8988T (cell line): Measurements from ENCODE around the gene SMOC1.
"Not testable (repeated sequence)": the region's sequence is repeated elsewhere in the genome, so short reads cannot be mapped to it uniquely, and the experiment has no call there.

Experiments used
- DNase-seq: peaks from one replicate; pipeline ENCODE4 v3.0.0; 2011

SMOC1 gene

DNA sequence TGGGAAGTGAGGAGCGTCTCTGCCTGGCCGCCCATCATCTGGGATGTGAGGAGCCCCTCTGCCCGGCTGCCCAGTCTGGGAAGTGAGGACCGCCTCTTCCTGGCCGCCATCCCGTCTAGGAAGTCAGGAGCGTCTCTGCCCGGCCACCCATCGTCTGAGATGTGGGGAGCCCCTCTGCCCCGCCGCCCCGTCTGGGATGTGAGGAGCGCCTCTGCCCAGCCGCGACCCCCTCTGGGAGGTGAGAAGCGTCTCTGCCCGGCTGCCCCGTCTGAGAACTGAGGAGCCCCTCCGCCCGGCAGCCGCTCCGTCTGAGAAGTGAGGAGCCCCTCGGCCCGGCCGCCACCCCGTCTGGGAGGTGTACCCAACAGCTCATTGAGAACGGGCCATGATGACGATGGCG lies 23.8 kb downstream of the SMOC1 start:
- DNase-seq: not testable (repeated sequence)

DNA sequence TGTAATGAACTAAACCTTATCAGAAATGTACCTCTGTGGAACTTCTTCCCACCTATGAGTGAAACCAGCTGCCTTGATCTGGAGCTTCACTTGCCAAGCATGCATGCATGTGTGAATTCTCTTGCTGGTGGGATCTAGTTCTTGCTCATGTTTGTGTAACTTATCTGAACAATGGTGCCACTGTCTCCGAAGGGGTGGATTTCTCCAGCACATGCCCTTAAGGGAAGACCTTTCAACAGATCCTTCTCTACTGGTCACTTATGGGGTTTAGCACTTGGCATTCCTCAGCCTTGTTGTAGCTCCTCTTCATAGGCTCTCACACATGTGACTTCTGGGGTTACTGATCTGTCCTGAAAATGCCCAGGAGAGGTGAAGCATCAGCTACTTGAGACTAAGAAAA lies 25.0 kb downstream of the SMOC1 start:
- no peak for DNase-seq

- no peak for DNase-seq
Measured at GRCh38 chr14:69906201-69906600, 27.0 kb downstream of the SMOC1 start.

GRCh38 chr14:69909826-69910550 lies 30.8 kb downstream of the SMOC1 start:
- DNase-seq: no peak

GRCh38 chr14:69910871-69911270 lies 31.7 kb downstream of the SMOC1 start:
- no peak for DNase-seq

- DNase-seq: no peak
Measured at GRCh38 chr14:69913686-69914085, 34.5 kb downstream of the SMOC1 start.

DNA sequence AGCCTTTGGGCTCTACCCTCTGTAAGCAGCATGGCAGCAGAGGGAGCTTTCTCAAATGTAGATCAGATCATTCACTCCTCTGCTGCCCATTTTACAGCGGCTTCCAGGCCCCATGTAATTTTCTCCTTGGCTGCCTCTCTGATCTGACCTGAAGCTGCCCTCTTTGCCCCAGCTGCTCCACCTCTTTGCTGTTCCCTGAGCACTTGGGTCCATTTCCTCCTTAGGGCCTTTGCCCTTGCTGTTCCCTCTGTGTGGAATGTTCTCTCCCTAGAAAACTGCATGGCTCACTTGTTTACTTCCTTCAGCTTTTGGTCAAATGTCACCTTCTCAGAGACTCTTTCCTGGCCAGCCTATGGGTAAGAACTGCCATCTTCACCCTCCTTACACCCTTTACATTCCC lies 37.2 kb downstream of the SMOC1 start:
- DNase-seq: no peak

DNA sequence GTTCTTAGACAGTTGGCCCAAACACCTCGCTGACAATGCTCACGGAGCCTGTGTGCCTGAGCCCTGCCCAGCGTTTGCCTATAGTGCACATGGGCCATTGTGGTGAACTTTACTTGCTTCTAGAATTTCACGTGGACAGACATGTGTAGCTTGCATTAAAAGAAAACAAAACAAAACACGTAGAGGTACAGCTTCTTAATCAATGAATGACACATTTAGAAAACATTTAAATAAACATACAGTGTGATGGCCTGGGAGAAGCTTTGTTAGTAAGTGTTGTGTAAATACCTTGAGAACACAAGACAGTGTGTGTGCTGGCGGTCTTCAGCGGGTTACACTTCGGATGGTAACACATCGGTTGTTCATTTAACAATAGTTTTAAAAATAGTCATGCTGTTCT lies 38.1 kb downstream of the SMOC1 start:
- no peak for DNase-seq

- DNase-seq: no peak
Measured at GRCh38 chr14:69919815-69920214, 40.6 kb downstream of the SMOC1 start.

DNA sequence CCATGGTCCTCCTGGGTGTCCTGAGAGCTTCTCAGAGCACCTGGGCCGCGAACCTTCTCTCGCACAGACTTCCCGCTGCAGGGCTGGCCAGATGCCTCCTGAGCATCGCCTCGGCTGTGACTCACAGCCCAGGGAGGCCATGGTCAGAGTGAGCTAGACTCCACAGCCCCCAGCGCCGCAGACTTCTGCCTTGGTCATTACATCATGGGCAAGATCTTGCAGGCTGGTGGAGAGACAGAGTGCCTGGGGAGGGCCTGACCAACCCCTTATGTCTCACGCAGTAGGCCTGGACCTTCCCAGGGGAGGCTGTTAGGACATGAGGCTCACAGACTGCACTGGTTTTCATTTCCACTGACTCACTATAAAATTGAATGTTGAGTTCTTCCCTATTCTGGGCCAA lies 41.8 kb downstream of the SMOC1 start:
- no peak for DNase-seq

GRCh38 chr14:69922198-69922597 lies 43.0 kb downstream of the SMOC1 start:
- no peak for DNase-seq

DNA sequence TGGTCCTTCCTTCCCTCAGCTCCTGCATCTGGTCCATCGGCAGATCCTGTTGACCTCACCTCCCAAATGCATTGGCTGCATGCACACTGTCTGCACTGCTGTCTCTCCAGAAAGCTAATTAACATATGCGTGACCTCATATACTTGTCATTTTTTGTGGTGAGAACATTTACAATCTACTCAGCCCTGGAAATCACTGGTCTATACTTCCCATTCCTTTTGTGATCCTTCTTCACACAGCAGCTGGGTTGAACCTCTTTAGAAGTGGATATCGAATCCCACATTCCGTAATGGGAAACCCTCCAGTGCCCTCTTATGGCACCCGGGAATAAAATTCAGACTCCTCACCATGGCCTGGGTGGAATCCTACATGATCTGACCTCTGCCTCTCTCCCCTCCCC lies 45.0 kb downstream of the SMOC1 start:
- DNase-seq: no peak

DNA sequence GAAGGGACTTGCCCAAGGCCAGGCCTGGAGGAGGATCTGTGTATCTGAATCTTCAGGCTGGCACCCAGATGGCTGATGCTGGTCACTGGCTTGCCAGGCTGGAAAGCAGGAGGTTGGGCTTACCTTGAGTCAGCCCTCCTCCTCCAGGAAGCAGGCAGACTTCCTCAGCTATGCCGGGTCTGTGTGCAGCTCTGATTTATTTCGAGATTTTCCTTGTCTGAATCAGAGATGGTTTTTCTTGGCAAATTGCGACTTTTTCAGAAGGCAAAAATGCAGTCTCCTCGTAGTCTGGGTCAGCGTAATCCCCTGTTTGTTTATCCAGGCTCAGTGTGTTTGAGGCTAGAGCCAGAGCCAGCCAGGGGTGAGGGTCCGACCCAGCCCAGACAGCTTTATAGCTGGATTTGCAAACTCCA lies 48.9 kb downstream of the SMOC1 start:
- DNase-seq: no peak

- no peak for DNase-seq
Measured at GRCh38 chr14:69930780-69931379, 51.7 kb downstream of the SMOC1 start.

- no peak for DNase-seq
Measured at GRCh38 chr14:69931960-69932359, 52.7 kb downstream of the SMOC1 start.

DNA sequence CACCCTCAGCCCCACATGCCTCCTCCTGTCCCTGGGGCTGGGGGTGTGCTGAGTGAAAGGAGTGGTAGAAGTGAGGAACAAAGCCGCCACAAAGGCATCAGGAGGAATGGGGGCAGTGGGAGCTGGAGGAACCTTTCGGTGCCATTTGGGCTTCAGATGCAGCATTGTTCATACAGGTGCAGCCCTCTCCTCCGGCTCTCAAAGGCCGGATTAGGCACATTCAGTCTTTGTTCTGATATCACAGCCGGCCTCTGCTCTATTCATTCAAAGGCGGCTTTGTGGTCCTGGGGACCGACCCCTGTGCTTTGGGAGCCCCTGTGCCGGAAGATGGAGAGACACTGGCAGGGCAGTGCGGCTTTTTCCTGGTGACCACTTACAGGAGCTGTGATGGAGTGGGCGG lies 53.2 kb downstream of the SMOC1 start:
- no peak for DNase-seq

DNA sequence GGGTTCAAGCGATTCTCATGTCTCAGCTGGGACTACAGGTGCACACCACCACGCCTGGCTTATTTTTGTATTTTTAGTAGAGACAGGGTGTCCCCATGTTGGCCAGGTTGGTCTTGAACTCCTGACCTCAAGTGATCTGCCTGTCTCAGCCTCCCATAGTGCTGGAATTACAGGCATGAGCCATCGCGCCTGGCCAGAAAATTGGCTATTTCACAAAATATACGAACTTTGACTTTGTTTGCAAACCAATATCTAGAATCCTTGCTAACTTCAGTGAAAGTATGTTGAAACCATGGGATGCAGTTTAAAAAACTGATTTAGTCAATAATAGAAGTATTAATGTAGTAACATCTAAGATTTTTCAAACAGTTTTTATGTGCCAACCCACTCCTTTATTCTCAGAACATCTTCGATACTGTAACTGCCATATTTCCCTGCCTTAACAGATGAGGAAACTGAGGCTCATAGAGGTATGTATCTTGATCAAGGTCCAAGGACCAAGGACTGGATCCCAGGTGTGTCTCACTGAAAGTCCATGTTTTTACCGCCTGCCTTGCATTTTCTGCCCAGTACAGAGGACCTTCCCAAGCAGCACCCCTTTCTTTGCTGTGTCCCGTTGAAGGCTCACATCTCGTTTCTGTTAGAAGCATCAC lies 54.5 kb downstream of the SMOC1 start:
- DNase-seq: no peak

GRCh38 chr14:69937367-69938081 lies 58.3 kb downstream of the SMOC1 start:
- no peak for DNase-seq

DNA sequence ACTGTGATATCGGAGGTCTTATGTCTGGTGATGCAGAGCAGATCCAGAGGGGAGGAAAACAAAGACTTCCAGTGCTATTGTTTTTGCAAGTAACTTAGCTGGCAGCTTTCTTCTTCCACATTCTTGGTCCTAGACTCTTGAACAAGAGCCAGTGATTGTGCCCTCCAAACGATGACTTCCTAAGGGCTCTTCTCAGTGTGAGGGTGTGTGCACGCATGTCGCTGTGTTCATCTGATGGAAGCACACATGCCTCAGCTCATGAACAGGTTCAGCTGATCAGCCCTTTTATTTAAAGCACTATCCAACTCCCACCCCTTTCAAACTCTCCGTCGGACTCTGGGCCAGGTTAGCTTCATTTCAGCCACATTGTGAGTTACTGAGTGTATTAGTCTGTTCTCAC lies 59.5 kb downstream of the SMOC1 start:
- DNase-seq: no peak

DNA sequence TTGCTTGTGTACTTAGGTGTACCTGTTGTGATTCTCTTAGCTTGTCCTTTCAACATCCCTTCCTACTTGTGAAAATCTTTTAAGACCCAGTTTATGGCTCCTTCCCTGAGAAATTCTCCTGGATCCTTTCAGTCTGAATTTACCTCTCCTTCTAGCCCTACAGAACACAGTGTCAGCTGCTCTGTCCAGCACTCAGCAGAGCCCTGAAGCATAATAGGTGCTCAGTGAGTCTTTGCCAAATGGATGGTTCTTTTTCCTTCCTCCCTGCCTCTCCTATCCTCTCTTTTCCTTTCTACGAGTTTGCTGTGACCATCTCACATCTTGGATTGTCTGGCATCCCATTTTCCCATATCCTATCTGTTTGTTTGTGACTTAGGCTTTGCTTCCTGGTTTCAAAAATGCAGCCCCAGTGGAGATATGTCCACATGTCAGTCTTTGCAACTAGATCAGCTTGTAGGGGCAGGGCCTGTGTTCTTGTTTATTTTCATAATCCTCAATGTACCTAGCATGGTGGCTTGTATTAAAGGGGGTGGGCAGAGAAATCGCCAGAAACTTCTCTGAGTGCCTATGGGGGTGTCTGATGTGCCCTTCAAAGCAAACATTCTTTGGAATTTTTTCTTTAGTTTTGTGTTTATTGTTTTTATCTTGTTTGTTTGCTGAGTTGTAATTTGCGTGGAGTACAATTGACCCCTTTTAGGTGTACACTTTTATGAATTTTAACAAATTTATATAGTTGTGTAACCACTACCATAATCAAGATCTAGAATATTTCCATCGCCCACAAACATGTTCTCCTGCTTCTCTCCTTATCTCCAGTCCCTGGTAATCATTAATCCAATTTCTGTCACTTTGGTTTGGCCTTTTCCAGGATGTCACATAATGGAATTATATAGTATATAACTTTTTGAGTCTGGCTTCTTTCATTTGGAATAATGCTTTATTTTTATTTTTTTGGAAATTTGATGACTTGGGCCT lies 62.8 kb downstream of the SMOC1 start:
- no peak for DNase-seq

DNA sequence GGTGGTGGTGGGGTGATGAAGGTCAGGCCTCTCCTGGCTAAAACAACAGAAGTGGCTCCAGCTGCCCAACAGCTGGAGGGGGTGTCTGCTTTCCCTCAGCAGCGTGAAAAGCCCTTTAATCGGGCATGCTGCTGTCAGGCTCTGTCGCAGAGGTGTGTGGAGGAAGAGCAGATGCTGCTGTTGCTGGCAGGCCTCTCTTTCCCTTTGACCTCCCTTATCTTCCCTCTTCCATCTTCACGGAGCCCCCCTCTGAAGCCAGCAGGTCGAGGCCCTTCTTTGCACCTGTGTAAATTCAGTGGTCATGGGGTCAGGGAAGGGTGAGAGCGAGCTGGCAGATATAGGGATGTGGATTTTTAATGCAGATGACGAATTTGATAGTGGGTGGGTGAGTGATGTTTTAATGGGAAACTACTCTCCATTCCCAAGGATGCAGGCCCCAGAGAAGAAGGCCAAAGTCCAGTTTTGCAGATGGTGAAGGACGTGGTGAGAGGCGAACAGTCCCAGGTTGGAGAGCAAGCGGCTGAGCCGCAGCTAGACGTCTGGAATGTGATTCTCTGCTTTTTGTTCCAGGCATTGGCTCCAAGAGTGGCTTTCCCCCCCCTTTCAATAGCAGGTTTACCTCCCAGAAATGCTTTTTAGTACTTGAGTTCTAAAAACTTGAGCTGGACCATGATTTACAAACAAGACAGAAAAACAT lies 64.0 kb downstream of the SMOC1 start:
- no peak for DNase-seq

GRCh38 chr14:69945347-69945746 lies 66.1 kb downstream of the SMOC1 start:
- DNase-seq: no peak
